Neural progenitor cell (in vitro differentiated cells): ENCODE data around the gene TMEM107.

Experiments used
- CTCF ChIP-seq: fragments of 200-600 bp; sonication (generic); IDR thresholded peaks from 2 replicates; pipeline ENCODE4 v1.5.1; 2017; ENCODE audit warnings: antibody characterized with exemption, mild to moderate bottlenecking
- EZH2 ChIP-seq: fragments of 200-600 bp; sonication (generic); IDR thresholded peaks from 2 replicates; pipeline ENCODE4 v1.6.1; 2017; ENCODE audit warnings: antibody characterized with exemption, mild to moderate bottlenecking, moderate library complexity
- EZH2phosphoT487 ChIP-seq: fragments of 200-600 bp; sonication (generic); IDR thresholded peaks from 2 replicates; pipeline ENCODE4 v1.6.1; 2017; ENCODE audit warnings: antibody characterized with exemption

GRCh38 chr17:8186787-8187516, 10.8 kb upstream of the TMEM107 start:
- no peak for TF ChIP-seq EZH2phosphoT487
- TF ChIP-seq CTCF = no peak
- no peak for TF ChIP-seq EZH2
